ENCODE data around the gene CIITA. TPM values are rescaled to one million over a fixed set of nuclear protein-coding genes. Genes with fewer than 3 reads are reported as not detected.
"Not testable (repeated sequence)": the region's sequence is repeated elsewhere in the genome, so short reads cannot be mapped to it uniquely, and the experiment has no call there.

The CIITA gene
- total RNA-seq, 2 donors from 2014 or later, result 4.9 to 10.2 TPM

DNA sequence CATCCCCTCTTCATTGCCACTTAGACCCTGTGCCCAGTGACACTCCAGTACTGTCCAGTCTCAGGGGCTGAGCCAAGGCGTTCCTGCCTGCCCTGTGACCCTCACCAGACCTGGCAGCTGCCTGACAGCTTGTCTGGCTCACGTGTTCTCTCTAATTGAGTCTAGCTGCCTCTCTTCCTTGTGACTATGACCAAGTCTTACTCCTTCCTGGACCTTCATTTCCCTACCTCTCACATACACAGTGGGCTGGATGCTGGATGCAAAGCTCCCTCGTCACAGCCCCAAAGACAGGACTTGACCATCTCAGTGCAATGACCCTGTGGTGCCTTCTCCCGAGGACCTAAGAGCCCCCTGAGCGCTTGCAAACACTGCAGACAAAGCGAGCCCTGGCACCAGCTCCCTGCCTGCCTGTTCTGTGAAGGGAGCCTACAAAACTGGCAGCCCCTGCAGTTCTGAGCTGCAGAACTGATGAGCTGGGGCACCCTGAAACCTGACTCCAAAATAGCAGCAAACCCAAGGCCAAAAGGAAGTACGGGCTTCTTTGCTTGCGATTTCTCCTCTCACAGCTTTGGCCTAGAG is 63.6 kb downstream of the CIITA start:
- ATAC-seq, result peak; percentile 12
- peak in 1 of 2 donors; percentile 64 for DNase-seq

DNA sequence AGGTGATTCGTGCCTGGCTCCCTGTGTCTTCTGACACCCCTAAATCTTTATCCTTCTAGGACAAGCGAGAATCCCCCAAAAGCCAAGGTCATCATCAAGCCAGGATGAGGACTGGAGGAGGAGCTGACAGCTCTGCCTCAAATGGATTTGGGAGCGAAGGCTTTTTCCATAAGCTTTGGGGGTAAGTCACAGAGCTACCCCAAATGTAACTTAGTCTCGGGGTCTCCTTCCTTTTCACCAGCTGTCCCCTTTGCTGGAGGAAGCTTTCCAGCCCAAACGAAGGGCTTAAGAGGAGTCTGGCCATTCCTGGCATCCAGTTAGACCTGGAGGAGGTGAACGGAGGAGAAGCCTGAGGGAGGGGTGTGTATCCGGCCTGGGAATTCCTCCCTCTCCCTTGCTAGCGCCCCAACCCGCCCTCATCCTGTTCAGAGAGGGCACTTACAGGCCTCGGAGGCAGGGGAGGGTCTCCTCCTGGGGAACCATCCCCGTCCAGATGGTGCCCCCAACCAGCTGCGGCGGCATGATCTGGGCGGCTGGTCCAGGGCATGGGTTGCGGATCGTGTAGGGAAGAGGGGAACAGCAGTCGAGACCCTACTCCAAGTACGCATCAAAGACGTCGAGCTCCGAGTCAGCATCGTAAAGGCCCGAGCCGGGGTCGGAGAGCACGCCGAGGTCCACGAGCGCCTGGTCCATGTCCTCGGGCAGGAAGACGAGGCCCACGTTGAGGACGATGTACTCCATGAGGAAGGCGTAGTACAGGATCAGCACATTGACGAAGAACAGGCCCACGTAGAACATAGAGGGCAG is 64.3 kb downstream of the CIITA start:
- DNase-seq, result peak in 1 of 2 donors; percentile 36
- intact Hi-C loops (cut with DNase I, micrococcal nuclease), result no loop called here
- no peak for ATAC-seq

More for the DNA sequence above, 63.6 kb downstream of the CIITA start:
- intact Hi-C loops (cut with DNase I, micrococcal nuclease), result no loop called here

- DNase-seq; intact Hi-C loops (cut with DNase I, micrococcal nuclease): not testable (repeated sequence)
- peak; percentile 10 for ATAC-seq
Observed at GRCh38 chr16:10941935-10942351, 64.9 kb downstream of the CIITA start.

- peak; percentile 64 for ATAC-seq
- DNase-seq, result peak; percentile 92 to 94
- intact Hi-C loops (cut with DNase I, micrococcal nuclease), result no loop called here
Observed at GRCh38 chr16:10942352-10943063, 65.5 kb downstream of the CIITA start, which contains the start of gene DEXI. TSS of gene DEXI (minus strand) at chr16:10942468. CDS start at chr16:10942005, 463 bp downstream.

- intact Hi-C loops (cut with DNase I, micrococcal nuclease), result no loop called here
- ATAC-seq (no peak), DNase-seq (no peak)
Observed at GRCh38 chr16:10943064-10943353, 66.0 kb downstream of the CIITA start.

GRCh38 chr16:10944249-10945064 is 67.5 kb downstream of the CIITA start, which contains the start of gene CLEC16A:
TSS of gene CLEC16A (plus strand) at chr16:10944564. CDS start at chr16:10944718, 154 bp downstream.
- intact Hi-C loops (cut with DNase I, micrococcal nuclease), result no loop called here
- DNase-seq, result peak; percentile 97 to 98
- ATAC-seq, result peak; percentile 78

DNA sequence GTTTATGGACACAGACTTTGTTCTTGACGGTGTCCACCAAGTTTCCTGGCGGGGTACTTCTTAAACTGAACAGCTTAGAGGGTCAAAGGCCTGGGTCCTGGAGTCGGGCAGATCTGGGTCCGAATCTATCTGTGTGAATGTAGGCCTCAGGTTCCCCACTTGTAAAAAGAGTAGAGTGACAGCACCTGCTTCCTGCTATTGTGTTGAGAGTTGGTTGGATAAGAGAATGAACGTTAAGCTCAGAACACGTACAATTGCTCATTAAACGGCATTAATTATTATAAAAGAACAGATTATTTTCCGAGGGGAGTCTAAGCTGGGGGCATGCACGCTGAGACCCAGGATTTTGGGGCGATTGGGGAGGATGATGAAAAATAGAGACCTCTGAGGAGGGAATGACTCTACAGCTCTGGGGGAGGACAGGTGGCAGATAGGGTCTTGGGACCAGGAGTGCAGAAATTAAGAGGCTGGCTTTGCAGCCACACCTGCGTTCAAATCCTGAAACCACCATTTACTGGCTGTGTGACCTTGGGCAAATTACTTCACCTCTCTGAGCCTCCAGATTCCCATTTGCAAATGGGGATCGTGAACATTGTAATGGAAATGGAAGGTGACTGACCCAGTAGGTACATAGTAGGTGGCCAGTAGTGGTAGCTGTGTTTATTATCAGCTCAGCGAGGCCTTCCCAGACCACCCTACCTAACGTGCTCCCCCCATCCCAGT is 68.2 kb downstream of the CIITA start:
- intact Hi-C loops (cut with DNase I, micrococcal nuclease), result no loop called here
- DNase-seq, result no peak
- no peak for ATAC-seq

- ATAC-seq, result no peak
- intact Hi-C loops (cut with DNase I, micrococcal nuclease), result no loop called here
- no peak for DNase-seq
Observed at GRCh38 chr16:10946308-10946707, 69.3 kb downstream of the CIITA start.

- DNase-seq (no peak), ATAC-seq (no peak)
- intact Hi-C loops (cut with DNase I, micrococcal nuclease), result no loop called here
Observed at GRCh38 chr16:10947211-10947787, 70.3 kb downstream of the CIITA start.

GRCh38 chr16:10949424-10949970 is 72.5 kb downstream of the CIITA start:
- DNase-seq (no peak), ATAC-seq (no peak)
- intact Hi-C loops (cut with DNase I, micrococcal nuclease), result no loop called here

- intact Hi-C loops (cut with DNase I, micrococcal nuclease), result no loop called here
- DNase-seq (no peak), ATAC-seq (no peak)
Observed at GRCh38 chr16:10950393-10950792, 73.4 kb downstream of the CIITA start.

DNA sequence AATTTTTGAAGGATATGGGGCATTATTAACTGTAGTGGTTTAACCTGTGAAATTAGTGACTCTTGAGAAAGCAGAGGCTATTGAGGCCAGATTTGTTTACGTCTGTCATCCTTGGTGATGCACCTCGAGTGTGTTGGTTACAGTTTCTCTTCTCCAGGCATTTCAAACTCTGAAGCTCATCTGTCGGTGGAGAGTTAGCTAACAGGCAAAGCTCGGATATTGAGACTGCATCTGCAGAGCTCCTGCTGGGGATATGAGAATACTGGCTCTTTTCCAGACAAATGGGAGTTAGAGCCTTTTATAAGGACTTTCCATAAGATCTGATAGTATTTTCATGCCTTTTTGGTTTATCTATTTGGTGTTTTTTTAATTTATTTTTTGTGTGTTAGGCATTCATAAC is 74.0 kb downstream of the CIITA start:
- DNase-seq (no peak), ATAC-seq (no peak)
- intact Hi-C loops (cut with DNase I, micrococcal nuclease), result no loop called here

GRCh38 chr16:10954903-10955302 is 77.9 kb downstream of the CIITA start:
- ATAC-seq (no peak), DNase-seq (no peak)
- intact Hi-C loops (cut with DNase I, micrococcal nuclease), result no loop called here

- DNase-seq, result no peak
- intact Hi-C loops (cut with DNase I, micrococcal nuclease), result no loop called here
- no peak for ATAC-seq
Observed at GRCh38 chr16:10957771-10958482, 80.9 kb downstream of the CIITA start.

- no peak for DNase-seq
- intact Hi-C loops (cut with DNase I, micrococcal nuclease), result no loop called here
- ATAC-seq, result no peak
Observed at GRCh38 chr16:10959161-10959560, 82.2 kb downstream of the CIITA start.

GRCh38 chr16:10961231-10961630 is 84.2 kb downstream of the CIITA start:
- intact Hi-C loops (cut with DNase I, micrococcal nuclease), result loop anchor here in 1 of 2 donors (10.0 kb wide), 1 partner anchor 394 kb away; no protein-coding TSS in a partner anchor
- no peak for DNase-seq
- ATAC-seq, result no peak
